HT1080 (cell line): Measurements from ENCODE around the gene KRTAP5-2. TPM values are rescaled to one million over a fixed set of nuclear protein-coding genes. Genes with fewer than 3 reads are reported as not detected.
"Not testable (repeated sequence)": the region's sequence is repeated elsewhere in the genome, so short reads cannot be mapped to it uniquely, and the experiment has no call there.

Experiments used
- DNase-seq: peaks from one replicate; pipeline ENCODE4 v3.0.0-alpha.2; 2015; ENCODE audit warnings: low read depth
- polyA plus RNA-seq, 2 experiments: library from polyadenylated mRNA; depleted of rRNA; stranded (reverse); fragments of >200 nt; gene quantifications; 2 replicates each; pipeline ENCODE4 v1.2.3, GENCODE V29; 2015
- total RNA-seq: library from RNA; depleted of rRNA; stranded (reverse); fragments of >200 nt; shearing (Covaris generic); gene quantifications from 2 replicates; pipeline ENCODE4 v1.2.3, GENCODE V29; 2014; rRNA removed

KRTAP5-2 gene, protein sequence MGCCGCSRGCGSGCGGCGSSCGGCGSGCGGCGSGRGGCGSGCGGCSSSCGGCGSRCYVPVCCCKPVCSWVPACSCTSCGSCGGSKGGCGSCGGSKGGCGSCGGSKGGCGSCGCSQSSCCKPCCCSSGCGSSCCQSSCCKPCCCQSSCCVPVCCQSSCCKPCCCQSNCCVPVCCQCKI
- total RNA-seq = not detected in 2 replicates
- not detected in 2 replicates for polyA plus RNA-seq (2015; cell fraction: cytosol; rRNA removed)
- polyA plus RNA-seq (2015; cell fraction: nucleus; rRNA removed) = not detected in 2 replicates

DNA sequence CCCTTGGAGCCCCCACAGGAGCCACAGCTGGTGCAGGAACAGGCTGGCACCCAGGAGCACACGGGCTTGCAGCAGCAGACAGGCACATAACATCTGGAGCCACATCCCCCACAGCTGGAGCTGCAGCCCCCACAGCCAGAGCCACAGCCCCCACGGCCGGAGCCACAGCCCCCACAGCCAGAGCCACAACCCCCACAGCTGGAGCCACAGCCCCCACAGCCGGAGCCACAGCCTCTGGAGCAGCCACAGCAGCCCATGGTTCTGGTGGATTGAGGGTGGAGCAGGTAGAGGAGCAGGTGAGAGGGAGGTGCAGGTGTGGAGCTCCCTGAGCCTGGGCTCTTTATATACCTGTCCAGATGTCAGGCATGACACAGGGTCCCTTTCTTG lies at the start of gene KRTAP5-2:
KRTAP5-2 (minus strand) TSS at position 301 of the 387 bp plus-strand sequence; CDS start at position 257, 44 bp downstream.
- DNase-seq = no peak

GRCh38 chr11:1646540-1646939 lies 48.4 kb upstream of the KRTAP5-2 start:
- DNase-seq = not testable (repeated sequence)

DNA sequence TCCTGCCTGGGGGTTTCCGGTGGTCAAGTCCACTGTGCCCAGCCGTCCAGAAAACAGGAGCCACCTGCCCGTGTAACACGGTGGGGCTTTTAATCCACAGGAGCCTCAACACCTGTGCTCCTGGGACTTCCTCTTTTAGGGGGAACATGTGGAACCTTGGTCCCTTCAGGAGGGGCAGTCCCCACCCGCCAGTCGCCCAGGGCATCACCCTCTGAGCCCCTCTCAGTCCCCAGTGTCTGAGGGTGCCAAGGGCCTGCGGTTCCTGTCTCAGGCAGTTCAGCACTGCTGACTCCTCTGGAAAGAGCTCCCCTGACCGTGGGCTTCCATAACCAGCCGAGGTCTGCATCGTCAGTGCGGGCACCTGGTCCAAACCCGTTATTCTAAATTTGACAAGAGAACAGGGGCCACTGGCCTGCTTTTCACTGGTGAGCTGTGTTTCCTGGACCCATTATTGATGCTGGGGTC lies 47.3 kb upstream of the KRTAP5-2 start:
- DNase-seq = no peak

GRCh38 chr11:1644601-1645356 lies 46.7 kb upstream of the KRTAP5-2 start:
- DNase-seq = no peak

DNA sequence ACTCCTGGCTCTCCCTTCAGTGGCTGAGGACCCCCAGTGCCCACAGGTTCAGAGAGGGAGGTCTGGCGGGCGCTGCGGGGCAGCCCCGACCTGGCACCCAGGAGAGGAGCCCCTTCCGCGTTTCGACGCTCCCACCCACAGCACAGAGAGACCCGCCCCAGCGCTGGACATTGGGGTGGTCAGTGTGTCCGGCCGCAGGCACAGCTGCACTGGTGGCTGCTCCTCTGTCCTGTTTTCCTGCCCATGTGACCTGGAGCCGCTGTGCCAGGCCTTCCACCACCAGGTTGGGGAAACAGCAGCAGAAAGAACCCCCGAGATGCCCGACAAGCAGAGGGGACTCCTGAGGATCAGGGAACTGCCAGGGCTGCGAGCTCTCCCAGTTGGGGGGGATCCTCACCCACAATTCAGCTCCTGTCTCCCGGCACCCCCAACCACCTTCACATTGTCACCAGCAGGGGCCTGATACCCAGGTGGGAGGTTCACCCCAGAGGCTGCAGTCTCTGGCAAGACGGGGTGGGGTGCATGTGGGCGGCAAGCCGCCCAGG lies 45.1 kb upstream of the KRTAP5-2 start:
- DNase-seq = no peak

DNA sequence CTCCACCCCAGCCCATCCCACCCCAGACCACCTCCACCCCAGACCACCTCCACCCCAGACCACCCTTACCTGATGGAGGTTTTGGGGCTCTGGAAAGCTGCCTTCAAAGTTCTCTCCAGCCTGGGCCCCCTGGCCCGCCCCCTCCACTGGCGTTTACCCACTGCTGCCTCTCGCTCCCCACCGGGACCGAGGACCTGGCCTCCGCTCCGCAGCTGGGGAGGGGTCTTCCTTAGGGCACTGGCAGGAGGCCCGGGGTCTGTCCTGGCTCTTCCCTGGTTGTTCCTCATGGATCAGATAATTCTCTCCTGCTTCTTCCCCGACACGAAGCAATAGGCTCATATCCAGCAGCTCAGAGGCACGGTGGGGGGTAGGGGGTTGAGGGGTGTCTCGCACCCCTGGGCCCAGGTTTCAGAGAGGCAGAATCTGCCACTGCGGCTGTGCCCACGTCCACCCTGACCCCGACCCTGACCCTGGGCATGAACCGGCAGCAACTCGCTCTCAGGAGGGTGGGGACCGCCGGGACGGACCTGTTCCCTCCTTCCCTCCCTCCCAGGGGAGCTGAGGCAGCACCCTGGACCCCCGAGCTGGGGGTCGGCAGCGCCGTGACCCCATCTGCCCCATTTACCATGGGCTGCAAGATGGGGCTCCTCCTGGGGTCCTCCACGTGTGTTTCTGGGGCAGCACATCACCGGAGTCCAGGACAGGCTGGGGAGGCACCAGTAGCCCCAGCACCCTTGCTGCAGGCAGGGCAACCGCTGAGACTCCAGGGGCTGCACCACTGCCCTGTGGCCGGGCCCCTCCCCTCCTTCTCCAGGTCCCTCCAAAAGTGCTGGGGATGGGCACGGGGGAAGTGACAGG lies 44.4 kb upstream of the KRTAP5-2 start:
- no peak for DNase-seq

- DNase-seq = no peak
Observed at GRCh38 chr11:1641096-1641495, 43.0 kb upstream of the KRTAP5-2 start.

DNA sequence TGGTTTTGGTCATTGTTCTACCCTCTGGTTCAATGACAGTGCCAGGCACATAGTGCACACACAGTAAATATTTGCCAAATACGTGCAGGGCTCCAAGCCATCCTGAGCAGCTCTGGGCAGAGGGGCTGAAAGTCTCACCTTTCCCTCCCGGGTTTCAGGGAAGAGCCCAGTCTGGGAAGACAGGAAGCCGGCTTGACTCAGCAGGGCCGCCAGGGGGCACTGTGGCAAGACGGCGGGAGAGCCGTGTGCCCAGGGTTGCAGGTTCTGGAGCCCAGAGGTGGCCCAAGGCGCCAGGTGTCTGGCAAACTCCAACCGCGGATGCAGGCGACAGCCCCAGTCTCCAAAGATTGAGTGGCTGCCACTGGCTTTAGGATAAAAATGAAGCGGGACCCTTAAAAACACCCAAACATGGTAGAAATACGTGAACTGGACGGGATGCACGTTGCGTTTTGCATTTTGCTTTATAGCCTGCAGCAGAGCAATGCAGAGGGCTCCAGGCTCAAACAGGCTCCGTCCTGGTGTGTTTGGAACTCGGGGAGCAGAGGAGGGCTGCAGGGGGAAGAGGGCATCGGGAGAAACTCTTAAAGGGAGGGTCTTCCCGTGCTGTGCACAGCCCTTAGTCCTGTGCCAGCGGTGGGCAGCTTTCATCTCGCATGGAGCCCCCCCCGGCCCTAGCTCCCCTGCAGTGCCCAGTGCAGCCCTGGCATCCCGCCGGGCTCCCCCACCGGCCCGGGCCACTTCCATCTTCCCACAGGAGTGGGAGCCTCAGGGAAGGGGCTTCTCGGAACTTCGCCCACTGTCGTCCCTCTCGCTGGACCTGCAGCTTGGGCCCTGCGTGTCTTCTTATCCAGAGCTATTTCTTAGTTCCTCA lies 42.2 kb upstream of the KRTAP5-2 start:
- DNase-seq = no peak

DNA sequence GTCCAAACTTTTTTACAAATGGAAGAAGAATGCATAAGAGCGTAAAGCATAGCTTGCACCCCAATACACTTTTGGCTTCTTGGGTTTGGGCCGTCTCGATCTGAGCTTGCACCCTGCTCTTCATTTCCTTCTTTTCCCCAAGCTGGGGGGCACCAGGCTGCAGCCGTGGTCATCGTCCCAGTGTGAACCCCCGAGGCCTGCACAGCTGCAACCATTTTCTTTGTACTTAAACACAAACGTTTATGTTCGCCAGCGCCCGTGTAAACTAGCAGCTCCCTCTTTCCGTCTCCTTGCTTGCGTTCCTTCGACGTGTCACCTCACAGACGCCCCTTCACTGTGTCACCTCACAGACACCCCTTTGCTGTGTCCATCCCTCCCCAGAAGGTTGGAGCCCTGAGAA lies 41.6 kb upstream of the KRTAP5-2 start:
- no peak for DNase-seq

DNA sequence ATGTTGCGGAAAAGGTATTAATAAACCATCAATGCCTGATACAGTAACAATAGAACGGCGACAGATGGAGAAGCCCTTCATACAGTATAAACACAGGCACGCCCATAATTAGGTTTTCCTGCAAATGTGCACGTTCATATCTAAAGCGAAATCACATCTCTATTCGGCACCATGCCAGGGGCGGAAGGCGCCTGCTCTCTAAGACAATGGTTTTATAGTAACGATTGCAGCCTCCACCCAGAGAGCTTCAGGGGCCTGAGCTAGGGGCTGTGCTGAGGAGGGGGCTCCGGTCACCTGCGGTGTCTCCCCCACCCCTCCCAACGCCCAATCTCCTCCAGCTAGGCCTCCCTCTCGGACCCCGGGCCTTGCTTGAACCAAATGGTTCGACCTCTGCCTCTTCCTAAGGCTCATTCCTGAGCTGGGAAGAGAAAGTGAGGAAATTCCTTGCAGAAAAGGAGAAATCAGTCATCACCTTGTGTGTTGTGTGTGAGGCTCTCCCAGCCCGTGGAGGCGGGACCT lies 41.1 kb upstream of the KRTAP5-2 start:
- DNase-seq = no peak

DNA sequence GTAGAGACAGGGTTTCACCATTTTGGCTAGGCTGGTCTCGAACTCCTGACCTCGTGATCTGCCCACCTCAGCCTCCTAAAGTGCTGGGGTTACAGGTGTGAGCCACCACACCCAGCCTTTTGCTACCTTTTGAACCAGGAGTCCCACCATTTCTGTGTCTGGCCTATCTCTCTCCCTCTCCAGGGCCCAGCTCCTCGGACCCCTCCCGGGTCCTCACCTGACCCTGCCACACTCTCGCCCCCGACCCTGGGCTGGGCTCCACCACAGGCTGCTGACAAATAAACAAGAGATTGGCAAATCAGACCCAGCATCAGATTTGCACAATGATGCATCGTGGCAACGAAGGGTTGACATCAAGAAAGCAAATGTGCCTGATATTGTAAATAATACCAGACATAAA lies 40.2 kb upstream of the KRTAP5-2 start:
- DNase-seq = no peak

- DNase-seq = no peak
Observed at GRCh38 chr11:1637628-1638027, 39.5 kb upstream of the KRTAP5-2 start.

DNA sequence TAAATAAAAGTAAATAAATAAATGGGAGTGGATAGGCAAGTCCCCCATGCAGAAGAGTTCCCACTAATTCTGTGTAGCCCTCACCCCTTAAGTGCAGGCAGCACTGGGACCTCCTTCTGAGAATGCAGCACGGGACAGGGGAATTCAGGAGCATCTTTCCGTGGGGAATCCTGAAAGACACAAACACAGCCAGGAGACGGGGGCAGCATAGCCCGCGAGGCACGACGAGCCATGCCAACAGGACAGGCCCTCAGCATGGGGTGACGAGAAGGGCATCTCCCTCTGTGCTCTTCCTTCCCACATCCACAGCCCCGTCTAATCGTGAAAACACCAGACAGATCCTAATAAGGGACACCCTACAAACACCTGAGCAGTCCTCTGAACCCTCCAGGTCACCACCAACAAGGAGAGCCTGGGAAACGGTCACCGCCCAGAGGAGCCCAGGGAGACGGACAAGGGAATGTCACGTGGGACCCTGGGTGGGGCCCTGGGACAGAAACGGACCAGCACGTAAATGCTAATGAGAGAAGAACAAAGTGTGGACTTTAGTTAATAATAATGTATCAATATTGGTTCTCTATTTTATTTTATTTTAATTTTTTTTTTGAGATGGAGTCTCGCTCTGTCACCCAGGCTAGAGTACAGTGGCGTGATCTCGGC lies 38.3 kb upstream of the KRTAP5-2 start:
- no peak for DNase-seq

DNA sequence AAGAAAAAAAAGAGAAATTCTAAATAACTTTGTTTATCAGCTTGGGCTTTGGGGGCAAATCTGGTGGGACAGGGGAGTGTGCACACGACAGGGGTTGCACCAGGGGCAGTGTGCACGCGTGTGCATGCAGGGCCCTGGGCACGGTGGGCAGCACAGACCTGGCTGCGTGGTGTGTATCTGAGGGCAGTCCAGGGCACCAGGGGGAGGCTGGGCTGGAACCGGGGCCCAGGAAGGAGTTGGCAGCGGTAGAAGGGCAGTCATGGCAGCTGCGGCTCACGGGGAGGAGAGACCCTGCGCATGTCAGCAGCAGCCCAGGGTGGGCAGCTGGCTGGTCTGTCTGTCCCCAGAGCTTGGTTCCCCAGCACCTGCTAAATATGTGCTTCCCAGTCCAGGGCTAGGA lies 35.8 kb upstream of the KRTAP5-2 start:
- no peak for DNase-seq

DNA sequence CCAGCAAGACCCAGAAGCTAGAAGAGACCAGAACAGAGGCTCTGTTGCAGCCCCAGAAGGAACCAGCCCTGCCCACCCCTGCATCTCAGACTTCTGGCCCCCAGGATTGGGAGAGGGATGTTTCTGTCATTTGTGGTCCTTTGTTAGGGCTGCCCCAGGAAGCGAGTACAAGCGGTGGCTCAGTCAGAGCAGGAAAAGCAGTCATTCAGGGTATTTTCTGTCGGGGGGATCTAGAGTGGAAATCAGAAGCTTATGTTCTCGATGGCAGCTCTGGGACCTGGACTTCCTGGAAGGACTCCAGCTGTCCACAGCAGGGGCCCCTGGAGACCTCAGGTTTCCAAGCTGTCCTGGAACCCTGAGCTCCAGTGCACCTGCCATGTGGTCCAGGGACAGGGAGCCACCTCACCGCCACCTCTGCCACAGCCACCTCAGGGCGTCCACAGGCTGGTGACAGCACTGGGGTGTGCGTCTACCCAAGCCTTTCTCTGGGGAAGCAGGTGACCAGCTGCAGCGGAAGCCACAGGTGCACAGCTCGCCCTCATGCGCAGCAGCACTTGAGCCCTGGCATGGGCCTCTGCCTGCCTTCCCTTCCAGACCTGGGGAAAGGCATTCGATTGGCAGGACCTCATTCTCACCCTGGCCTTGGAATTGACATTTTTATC lies 34.1 kb upstream of the KRTAP5-2 start:
- DNase-seq = no peak

- no peak for DNase-seq
Observed at GRCh38 chr11:1631066-1631568, 33.0 kb upstream of the KRTAP5-2 start.

DNA sequence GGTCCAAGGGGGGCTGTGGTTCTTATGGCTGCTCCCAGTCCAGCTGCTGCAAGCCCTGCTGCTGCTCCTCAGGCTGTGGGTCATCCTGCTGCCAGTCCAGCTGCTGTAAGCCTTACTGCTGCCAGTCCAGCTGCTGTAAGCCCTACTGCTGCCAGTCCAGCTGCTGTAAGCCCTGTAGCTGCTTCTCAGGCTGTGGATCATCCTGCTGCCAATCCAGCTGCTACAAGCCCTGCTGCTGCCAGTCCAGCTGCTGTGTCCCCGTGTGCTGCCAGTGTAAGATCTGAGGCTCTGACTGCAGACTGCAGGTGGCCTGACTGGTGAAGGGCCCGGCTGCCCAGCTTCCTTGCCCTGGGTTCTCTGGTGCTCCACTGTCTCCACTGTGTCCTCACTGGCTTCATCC lies 32.2 kb upstream of the KRTAP5-2 start:
- no peak for DNase-seq

DNA sequence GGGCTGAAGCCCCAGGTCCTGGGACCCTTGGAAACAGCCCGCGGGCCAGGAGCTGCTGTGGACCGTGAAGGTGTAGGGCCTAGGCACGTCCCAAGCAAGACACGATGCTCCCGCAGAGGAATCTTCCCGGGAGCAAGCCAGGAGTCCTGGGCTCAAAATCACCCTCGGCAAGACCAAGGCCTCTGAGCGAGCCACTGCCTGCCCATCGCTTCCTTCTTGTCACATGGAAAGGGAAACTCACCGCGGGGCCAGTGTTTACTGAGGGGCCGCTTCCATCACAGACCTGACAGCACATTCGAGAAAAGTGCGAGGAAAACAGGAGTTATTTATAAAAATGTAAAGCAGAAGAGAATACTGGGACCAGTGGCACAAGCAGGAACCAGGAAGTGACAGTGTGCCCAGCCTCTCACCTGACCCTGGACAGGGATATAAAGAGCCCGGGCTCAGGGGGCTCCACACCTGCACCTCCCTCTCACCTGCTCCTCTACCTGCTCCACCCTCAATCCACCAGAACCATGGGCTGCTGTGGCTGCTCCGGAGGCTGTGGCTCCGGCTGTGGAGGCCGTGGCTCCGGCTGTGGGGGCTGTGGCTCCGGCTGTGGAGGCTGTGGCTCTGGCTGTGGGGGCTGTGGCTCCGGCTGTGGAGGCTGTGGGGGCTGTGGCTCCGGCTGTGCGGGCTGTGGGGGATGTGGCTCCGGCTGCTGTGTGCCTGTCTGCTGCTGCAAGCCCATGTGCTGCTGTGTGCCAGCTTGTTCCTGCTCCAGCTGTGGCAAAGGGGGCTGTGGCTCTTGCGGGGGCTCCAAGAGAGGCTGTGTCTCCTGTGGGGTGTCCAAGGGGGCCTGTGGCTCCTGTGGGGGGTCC lies 31.5 kb upstream of the KRTAP5-2 start, which contains the start of gene KRTAP5-5:
KRTAP5-5 (plus strand) TSS at position 450 of the 860 bp plus-strand sequence; CDS start at position 516, 66 bp downstream.
- DNase-seq = no peak
